Activated naive CD8-positive, alpha-beta T cell treated with anti-CD3 and anti-CD28 coated beads, Interleukin-2, amount 10 ng/mL, durations not matched to agents 7 days and 5 days (primary cell): ENCODE results near the gene BANP. TPM values are rescaled to one million over a fixed set of nuclear protein-coding genes. Genes with fewer than 3 reads are reported as not detected.
"Not testable (repeated sequence)": the region's sequence is repeated elsewhere in the genome, so short reads cannot be mapped to it uniquely, and the experiment has no call there.

Experiments
- ATAC-seq: fragments of 150-1000 bp; cut with Tn5 transposase; one replicate; pipeline ENCODE4 v1.10.0; 2021; ENCODE audit warnings: low read depth, moderate library complexity
- POLR2A ChIA-PET: fragments of 350-600 bp; sonication (Branson Sonifier 250); formaldehyde crosslinking; loops from one replicate; lab custom pipeline; 2021; ENCODE audit warnings: antibody characterized with exemption; lab: Charles Lee
- DNase-seq: peaks from one replicate; pipeline ENCODE4 v3.0.0; 2021
- H3K27ac Mint-ChIP-seq: one replicate; pipeline ENCODE4 v1.8.0; 2022; ENCODE audit warnings: mild to moderate bottlenecking, mixed read lengths
- H3K27me3 Mint-ChIP-seq: one replicate; pipeline ENCODE4 v1.8.0; 2022; ENCODE audit warnings: mild to moderate bottlenecking, moderate library complexity, mixed read lengths
- H3K36me3 Mint-ChIP-seq: one replicate; pipeline ENCODE4 v1.8.0; 2021; ENCODE audit warnings: mild to moderate bottlenecking, mixed read lengths
- H3K4me1 Mint-ChIP-seq: one replicate; pipeline ENCODE4 v1.8.0; 2021; ENCODE audit warnings: mixed read lengths
- H3K4me3 Mint-ChIP-seq: one replicate; pipeline ENCODE4 v1.8.0; 2022; ENCODE audit warnings: mild to moderate bottlenecking, moderate library complexity, mixed read lengths
- H3K9me3 Mint-ChIP-seq: one replicate; pipeline ENCODE4 v1.8.0; 2021; ENCODE audit warnings: mixed read lengths
- total RNA-seq, 2 experiments: library from RNA; stranded (reverse); gene quantifications; one replicate each; pipeline ENCODE4 v1.2.3, GENCODE V29; 2021

BANP gene
- total RNA-seq, 2 experiments from 2014 or later: 50.2 to 55.1 TPM

DNA sequence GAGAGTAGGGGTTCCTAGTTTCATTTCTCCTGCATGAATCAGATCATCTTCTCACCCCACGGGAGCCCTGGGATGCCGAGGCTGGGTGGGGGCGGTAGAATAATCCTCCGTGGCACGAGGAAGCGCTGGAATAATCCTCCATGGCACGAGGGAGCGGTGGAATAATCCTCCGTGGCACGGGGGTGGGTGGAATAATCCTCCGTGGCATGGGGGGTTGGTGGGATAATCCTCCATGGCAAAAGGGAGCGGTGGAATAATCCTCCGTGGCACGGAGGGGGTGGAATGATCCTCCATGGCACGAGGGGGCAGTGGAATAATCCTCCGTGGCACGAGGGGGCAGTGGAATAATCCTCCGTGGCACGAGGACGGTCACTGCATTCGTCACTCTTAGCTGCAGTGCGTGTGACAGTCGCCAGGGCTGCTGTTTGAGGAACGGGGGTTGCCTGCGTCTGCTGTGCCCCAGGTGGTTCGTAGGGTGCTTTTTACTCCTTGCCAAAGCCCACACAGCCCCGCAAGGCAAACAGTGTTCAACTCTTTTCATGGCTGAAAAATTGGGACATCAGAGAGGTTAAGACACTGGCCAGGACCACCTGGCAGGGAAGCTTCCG, 152.5 kb downstream of the BANP start:
- H3K9me3 Mint-ChIP-seq: no peaks in the 10 kb centered on the region

GRCh38 chr16:88104363-88104762, 153.1 kb downstream of the BANP start:
- not testable (repeated sequence) for DNase-seq, H3K27me3 Mint-ChIP-seq, H3K27ac Mint-ChIP-seq, H3K4me1 Mint-ChIP-seq, H3K9me3 Mint-ChIP-seq, H3K36me3 Mint-ChIP-seq, ATAC-seq, H3K4me3 Mint-ChIP-seq
- POLR2A ChIA-PET: interaction anchor here (0.6 kb wide), 1 partner anchor 567 kb away, joined by 4 read pairs; no protein-coding TSS in a partner anchor

More for the DNA sequence above, 152.5 kb downstream of the BANP start:
- POLR2A ChIA-PET: interaction anchor here (0.6 kb wide), 1 partner anchor 566 kb away, joined by 4 read pairs; no protein-coding TSS in a partner anchor
- DNase-seq: no peak
- Mint-ChIP-seq H3K36me3 (no peaks in the 10 kb centered on the region), H3K4me1 (no peaks in the 10 kb centered on the region), H3K27me3 (peaks cover 8% of the 10 kb centered on the region), H3K4me3 (no peak overlapping the region), H3K27ac (no peak overlapping the region)
- ATAC-seq: no peak

GRCh38 chr16:88105574-88106140, 154.4 kb downstream of the BANP start:
- ATAC-seq, H3K9me3 Mint-ChIP-seq: not testable (repeated sequence)

DNA sequence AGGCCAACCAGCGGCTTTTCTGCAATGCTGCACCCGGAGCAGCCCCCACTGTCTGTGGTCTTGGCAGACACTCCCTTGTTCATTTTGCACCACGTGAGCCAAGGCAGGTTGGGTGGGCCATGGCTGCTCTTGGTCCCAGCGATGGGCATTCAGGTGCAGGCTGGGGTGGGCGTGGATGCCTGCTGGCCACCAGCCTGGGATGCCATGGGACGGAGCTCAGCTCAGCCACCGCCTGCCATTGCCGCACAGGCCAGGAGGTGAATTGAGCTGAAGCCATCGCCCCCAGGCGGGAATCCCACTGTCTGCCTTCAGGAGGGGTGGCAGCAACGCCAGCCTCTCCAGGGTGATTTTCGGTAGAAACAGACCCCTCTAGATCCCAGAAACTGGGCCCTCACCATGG, 155.3 kb downstream of the BANP start:
- H3K36me3 Mint-ChIP-seq, POLR2A ChIA-PET, H3K4me3 Mint-ChIP-seq, ATAC-seq, H3K27ac Mint-ChIP-seq, H3K4me1 Mint-ChIP-seq, DNase-seq, H3K9me3 Mint-ChIP-seq, H3K27me3 Mint-ChIP-seq: not testable (repeated sequence)

More at GRCh38 chr16:88105574-88106140, 154.4 kb downstream of the BANP start:
- H3K4me1 Mint-ChIP-seq, H3K27ac Mint-ChIP-seq, H3K36me3 Mint-ChIP-seq, POLR2A ChIA-PET, DNase-seq, H3K4me3 Mint-ChIP-seq: not testable (repeated sequence)
- peaks cover 10% of the 10 kb centered on the region for H3K27me3 Mint-ChIP-seq

- POLR2A ChIA-PET: no interaction called here
- ATAC-seq: no peak
- DNase-seq: no peak
- no peaks in the 10 kb centered on the region for H3K9me3 Mint-ChIP-seq
- H3K27ac Mint-ChIP-seq: no peak overlapping the region
- H3K4me3 Mint-ChIP-seq: no peak overlapping the region
- no peaks in the 10 kb centered on the region for H3K36me3 Mint-ChIP-seq
- peaks cover 2% of the 10 kb centered on the region for H3K27me3 Mint-ChIP-seq
- H3K4me1 Mint-ChIP-seq: peaks cover 9% of the 10 kb centered on the region
Observed at GRCh38 chr16:88108762-88109161, 157.5 kb downstream of the BANP start.

DNA sequence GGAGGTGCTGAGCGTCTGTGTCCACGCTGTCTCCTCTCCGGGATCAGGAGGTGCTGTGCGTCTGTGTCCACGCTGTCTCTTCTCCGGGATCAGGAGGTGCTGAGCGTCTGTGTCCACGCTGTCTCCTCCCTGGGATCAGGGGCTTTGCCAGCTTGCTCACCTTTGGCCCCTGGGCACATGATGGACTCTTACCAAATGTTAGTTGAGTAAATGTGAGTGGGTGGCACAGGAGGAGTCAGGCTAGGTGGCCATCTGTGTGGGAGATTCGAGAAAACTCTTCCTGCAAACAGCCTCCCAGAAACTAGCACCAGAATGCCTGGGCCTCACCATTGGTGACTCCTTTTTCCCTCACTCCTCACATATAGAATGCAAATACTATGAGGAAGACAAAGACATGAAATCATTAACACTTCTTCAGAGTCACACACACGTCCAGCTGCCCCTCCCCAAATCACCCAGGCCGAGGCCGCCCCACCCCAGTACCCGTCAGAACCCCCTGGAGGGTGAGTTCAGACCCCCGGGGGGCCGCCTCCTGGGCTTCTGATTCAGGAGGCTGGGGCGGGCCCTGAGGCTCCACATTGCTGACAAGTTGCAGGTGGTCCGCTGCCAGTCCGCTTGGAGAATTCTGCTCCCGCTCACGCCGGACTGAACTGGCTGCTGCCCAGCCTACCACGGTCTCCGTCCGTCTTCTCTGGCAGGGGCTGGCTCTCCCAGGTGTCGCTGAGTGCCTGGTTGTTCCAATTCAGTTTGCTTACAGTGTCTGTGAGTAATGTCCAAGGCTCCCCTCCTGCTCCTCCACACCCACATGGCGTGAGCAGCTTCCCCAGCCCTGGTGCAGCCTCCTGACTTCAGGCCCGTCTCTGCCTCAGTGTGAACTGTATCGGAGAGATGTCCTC, 158.7 kb downstream of the BANP start:
- H3K27ac Mint-ChIP-seq, POLR2A ChIA-PET, H3K4me3 Mint-ChIP-seq, DNase-seq, H3K9me3 Mint-ChIP-seq, ATAC-seq, H3K27me3 Mint-ChIP-seq, H3K36me3 Mint-ChIP-seq, H3K4me1 Mint-ChIP-seq: not testable (repeated sequence)

DNA sequence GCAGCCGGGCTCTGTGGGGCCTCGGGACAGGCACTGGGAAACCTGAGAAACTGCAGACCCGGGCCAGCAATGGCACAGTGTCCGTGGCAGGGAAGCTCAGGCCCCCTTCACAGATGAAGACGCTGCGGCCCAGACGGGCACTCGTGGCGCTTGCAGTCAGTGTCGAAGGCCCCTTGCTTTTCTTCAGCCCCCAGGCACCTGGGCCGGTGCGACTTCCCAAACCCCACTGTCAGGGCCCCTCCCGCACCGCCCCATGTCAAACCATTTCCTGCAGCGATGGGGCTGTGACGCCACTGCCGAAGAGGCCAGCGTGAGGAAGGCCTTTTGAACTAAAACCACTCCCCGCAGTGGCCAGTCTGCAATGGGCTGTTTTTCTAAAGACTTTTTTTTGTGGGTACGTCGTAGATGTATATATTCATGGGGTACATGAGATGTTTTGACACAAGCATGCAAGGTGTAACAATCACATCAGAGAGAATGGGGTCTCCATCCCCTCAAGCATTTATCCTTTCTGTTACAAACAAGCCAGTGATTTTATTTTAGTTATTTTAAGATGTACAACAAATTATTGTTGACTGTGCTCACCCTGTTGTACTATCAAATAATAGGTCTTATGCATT, 159.8 kb downstream of the BANP start:
- H3K27ac Mint-ChIP-seq, H3K9me3 Mint-ChIP-seq, H3K36me3 Mint-ChIP-seq, POLR2A ChIA-PET, H3K4me1 Mint-ChIP-seq, H3K27me3 Mint-ChIP-seq, H3K4me3 Mint-ChIP-seq: not testable (repeated sequence)
- peak; percentile 54 for DNase-seq
- peak; percentile 88 for ATAC-seq

DNA sequence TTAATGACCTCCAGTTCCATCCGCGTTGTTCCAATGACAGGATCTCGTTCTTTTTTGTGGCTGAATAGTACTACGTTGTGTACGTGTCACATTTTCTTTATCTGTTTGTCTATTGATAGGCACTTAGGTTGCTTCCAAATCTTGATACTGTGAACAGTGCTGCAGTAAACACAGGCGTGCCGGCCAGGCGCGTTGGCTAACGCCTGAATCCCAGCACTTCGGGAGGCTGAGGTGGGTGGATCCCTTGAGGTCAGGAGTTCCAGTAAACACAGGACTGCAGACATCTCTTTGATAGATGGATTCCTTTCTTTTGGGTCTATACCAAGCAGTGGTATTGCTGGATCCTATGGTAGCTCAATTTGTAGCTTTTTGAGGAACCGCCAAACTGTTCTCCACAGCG, 160.7 kb downstream of the BANP start:
- H3K27me3 Mint-ChIP-seq, POLR2A ChIA-PET, H3K9me3 Mint-ChIP-seq, H3K27ac Mint-ChIP-seq, H3K4me1 Mint-ChIP-seq, DNase-seq, H3K36me3 Mint-ChIP-seq, ATAC-seq: not testable (repeated sequence)
- peak overlapping the region; percentile 29 for H3K4me3 Mint-ChIP-seq

- ATAC-seq (no peak), DNase-seq (no peak)
- H3K9me3 Mint-ChIP-seq: no peaks in the 10 kb centered on the region
- POLR2A ChIA-PET: no interaction called here
- no peaks in the 10 kb centered on the region for H3K36me3 Mint-ChIP-seq
- peaks cover 9% of the 10 kb centered on the region for H3K4me1 Mint-ChIP-seq
- H3K27ac Mint-ChIP-seq: no peak overlapping the region
- H3K4me3 Mint-ChIP-seq: no peak overlapping the region
- peaks cover 2% of the 10 kb centered on the region for H3K27me3 Mint-ChIP-seq
Observed at GRCh38 chr16:88113545-88114045, 162.4 kb downstream of the BANP start.

DNA sequence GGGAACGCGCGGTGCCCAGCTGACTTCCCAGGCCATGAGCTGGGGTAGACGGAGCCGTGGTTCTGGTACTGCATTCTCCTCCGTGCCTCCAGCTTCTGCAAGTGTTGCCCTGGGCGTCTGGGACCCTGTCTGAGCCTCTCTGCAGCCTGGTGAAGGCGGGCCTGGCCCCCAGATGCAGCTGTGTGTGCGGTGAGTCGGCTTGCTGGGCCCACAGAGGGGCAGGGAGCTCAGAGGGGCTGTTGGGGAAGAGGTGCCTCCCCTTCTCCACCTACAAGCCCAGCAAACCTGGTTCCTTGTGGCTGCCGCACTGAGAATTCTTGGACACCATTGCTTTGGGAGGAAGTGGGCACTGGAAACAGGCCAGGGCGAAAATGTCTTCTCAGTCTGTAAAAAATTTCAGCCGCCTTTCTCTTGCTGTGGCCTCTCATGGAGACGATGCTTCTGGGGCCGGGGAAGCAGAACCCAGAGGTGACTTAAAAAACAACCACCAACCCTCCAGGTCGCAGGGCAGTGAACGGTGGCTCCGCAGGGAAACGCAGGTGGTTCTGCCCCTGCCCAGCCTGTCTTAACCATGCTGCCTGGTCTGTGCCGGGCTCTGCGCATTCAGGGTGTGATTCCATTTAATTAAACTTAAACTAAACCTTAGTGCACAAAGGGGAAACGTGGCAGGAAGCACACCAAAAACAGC, 163.5 kb downstream of the BANP start:
- H3K4me3 Mint-ChIP-seq, H3K4me1 Mint-ChIP-seq, ATAC-seq, H3K27me3 Mint-ChIP-seq, H3K9me3 Mint-ChIP-seq, H3K27ac Mint-ChIP-seq, POLR2A ChIA-PET, DNase-seq, H3K36me3 Mint-ChIP-seq: not testable (repeated sequence)

- no peak for DNase-seq
- ATAC-seq: no peak
- Mint-ChIP-seq H3K4me3 (no peak overlapping the region), H3K4me1 (peaks cover 7% of the 10 kb centered on the region), H3K27ac (no peak overlapping the region), H3K9me3 (no peaks in the 10 kb centered on the region), H3K36me3 (no peaks in the 10 kb centered on the region), H3K27me3 (no peaks in the 10 kb centered on the region)
- POLR2A ChIA-PET: no interaction called here
Observed at GRCh38 chr16:88116121-88116520, 164.9 kb downstream of the BANP start.

DNA sequence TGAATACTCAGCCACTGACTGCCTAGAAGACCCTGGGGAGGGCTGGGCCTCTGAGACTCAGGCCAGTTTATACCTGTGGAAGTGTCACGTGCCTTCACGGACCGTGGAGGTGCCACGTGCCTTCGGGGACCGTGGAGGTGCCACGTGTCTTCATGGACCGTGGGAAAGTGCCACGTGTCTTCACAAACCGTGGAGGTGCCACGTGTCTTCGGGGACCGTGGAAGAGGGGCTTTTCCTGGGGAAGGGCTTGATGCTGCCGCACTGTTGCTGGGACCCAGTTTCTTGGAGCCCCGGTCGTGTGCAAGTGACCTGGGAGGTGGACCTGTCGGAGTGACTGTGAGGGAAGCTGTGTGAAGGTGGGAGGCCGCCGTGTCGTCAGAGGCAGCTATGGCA, 166.2 kb downstream of the BANP start:
- Mint-ChIP-seq H3K27ac (no peak overlapping the region), H3K9me3 (no peaks in the 10 kb centered on the region), H3K27me3 (no peaks in the 10 kb centered on the region), H3K4me3 (no peak overlapping the region), H3K4me1 (no peaks in the 10 kb centered on the region), H3K36me3 (no peaks in the 10 kb centered on the region)
- DNase-seq: no peak
- no peak for ATAC-seq
- POLR2A ChIA-PET: interaction anchor here (0.7 kb wide), 1 partner anchor 10 kb away, joined by 3 read pairs; no protein-coding TSS in a partner anchor

DNA sequence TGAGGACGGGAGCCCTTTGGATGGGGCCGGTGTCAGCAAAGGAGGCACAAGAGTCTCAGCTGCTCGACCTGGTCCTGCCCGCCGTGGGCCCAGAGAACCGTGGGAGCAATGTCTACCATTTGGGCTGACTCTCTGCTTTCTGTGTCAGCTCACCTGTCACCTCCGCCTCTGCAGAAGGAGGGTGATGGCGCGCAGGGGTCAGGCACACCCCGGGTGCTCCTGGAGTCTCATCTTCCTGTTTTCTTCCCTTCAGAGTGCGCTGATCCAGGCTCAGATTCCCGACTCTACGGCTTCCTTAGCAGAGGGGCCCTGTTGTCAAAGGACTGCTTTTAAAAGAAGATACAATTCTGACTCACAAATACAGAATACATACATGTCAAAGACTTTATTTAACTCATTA, 167.1 kb downstream of the BANP start:
- Mint-ChIP-seq H3K27ac (no peak overlapping the region), H3K9me3 (no peaks in the 10 kb centered on the region), H3K4me1 (no peaks in the 10 kb centered on the region), H3K4me3 (no peak overlapping the region), H3K36me3 (no peaks in the 10 kb centered on the region), H3K27me3 (no peaks in the 10 kb centered on the region)
- POLR2A ChIA-PET: no interaction called here
- no peak for DNase-seq
- ATAC-seq: no peak
